Epithelial cell of prostate (primary cell): Measurements from ENCODE around the gene PBX1.

ENCODE experiments used
- DNase-seq: peaks from one replicate; pipeline ENCODE4 v3.0.0-alpha.2; 2011; ENCODE audit warnings: low read depth, low spot score
- H3K27ac ChIP-seq: fragments of 450-650 bp; 2 replicates; pipeline ENCODE4 v1.5.1; 2017; ENCODE audit warnings: mild to moderate bottlenecking

The PBX1 gene

DNA sequence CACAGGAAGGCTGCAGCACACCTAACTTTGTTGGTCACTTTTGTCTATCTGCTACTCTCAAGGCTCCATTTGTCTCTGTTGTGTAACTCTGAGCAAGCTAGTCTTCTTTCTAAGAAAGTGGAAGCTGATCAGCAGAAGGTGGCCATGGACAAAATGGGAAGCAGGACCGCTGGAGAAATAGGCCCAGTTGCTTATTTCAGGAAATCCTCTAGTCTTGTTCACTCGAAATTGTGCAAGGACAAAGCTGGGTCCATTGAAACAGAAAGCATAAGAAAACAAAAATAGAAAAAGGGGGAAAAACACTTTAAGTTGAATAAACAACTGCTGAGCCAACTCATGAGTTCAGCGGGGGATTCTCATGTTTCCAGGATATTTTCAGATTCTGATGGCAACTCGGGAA lies 150.1 kb downstream of the PBX1 start:
- peak overlapping the region; percentile 88 for H3K27ac ChIP-seq
- no peak for DNase-seq

DNA sequence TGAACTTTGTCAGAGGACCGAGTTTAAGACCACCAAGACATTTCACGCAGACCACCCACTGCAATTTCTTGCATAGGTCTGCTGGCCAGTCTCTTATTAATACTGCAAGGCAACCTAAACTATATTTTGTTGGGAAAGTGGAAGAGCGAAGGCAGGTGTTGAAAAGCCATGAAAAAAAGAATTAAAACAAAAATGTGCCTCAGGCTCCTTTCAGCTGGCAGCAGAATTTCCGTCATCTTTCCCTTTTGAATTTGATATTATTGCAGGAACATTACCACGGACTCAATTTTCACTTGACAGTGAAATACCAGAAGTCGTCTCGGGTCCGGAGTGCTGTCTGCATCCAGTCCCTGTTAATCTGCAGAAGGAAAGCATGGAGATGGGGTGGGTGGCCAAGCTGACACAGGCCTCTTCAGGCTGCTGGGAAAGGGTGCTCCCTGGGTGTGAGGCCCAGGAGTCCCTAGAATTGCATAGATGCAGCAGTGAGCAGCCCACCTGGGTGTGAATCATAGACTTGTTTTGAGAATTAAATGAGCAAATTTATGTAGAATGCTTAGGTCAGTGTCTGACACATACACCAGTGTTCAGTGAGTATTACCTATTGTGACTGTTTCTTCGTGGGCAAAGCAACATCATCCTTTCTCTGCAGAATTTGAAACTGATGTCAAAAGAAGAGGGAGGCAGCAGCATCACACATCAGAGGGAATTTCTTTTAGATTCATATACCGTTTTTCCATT lies 150.7 kb downstream of the PBX1 start:
- DNase-seq, result no peak
- H3K27ac ChIP-seq, result peak overlapping the region; percentile 88

DNA sequence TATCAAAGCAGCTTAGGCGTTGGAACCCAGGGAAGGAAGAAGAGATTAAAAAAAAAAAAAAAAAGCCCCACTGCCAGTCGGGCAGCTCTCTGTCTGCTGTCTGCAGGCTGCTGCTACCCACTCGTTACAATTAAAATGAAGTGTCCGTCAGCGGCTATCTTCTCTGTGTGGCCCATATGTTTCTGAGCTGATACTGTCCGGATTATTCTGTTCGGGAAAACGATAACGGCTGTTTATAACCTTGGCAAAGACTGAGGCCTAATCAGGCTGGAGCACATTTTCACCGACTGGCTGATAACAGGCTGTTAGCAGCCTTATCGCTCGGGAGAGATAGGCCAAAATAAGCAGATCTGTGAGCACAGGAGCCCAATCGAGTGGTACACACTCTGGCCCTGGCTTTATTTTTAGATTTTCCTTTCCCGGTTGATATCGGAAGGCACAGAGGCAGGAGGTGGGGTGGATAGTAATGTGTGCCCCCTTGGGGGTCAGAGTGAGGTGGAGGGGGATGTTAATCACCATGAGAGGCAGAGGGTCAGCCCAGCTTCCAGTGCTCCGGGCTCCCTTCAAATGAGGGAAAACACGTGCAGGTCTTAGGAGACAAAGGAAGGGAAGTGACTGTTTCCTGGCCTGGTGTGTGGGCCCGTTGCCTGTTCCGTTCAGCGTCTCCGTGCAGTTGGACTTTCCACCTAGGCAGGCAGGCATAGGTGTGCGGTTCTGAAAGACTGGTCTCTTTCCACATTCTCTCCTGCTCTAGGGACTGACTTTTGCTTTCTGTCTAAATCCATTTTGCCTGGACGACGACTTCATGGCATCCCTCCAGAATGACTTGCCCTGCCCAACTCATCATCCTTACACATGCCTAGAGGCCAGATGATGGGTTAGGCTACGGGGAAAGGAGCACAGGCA lies 153.4 kb downstream of the PBX1 start:
- no peak overlapping the region for H3K27ac ChIP-seq
- no peak for DNase-seq

DNA sequence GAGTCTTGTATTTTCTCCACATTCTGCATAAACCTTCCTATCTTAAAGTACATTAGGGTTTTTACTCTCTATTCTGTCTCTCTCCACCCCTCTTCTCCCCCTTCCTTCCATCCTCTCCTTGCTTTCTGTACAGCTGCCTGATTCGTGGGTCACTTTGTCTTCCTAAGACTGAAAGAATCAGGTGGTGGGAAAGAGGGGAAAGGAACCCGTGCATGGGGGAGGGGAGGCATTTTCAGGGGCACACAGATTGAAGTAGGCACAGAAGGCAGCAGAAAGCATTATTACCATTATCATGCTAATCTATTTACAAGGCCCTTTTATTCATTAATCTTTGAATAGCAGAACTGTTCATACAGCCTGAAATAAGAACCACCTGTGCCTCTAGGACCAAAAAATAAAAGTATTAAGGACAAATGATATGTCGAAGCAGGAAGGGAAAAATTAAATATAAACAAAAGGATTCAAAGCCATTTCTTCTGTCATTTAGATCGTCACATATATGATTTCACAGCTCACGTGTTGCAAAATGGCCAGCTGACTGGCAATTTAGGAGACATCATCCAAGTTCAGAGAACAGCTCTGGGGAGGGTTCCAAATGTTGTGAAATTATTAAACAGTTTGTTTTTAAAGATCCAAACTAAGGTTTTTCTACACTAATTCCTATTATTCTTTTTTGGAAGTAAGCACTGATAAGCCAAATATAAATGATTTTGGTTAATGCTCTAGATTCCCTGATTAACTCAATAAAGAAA lies 154.6 kb downstream of the PBX1 start:
- no peak for DNase-seq

DNA sequence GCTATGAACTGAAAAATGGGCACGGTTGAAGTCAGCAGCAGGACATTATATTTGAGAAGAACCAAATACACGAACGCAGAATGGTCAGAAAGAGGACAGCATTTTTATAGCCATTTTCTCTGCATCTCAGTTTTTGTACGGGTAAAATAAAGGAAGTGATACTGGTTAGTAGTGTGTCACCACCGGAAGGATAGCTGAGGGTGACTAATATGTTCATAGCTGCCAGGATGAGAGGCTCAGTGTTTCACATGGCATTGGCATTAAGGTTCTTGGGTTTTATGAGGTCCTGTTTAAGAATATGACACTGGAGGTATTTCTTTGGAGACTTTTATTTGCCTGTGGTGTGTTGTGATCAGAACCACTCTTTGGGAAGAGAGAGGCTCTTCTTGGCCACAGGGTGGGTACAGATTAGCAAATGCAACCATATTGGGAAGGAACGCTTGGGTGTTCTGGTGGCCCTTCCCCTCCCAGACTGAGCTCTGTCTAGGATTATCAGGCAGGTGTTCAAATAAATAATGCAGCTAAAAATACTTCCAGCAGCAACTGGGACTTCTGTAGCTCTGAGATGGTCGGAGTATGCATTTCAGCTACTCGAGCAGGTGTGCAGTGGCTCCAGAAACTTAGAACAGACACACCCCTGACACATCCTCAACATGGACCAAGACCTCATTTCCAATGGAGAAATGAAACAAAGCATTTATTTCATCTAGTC lies 158.2 kb downstream of the PBX1 start:
- H3K27ac ChIP-seq, result peak overlapping the region; percentile 60
- no peak for DNase-seq

More for the DNA sequence above, 154.6 kb downstream of the PBX1 start:
- no peak overlapping the region for H3K27ac ChIP-seq

DNA sequence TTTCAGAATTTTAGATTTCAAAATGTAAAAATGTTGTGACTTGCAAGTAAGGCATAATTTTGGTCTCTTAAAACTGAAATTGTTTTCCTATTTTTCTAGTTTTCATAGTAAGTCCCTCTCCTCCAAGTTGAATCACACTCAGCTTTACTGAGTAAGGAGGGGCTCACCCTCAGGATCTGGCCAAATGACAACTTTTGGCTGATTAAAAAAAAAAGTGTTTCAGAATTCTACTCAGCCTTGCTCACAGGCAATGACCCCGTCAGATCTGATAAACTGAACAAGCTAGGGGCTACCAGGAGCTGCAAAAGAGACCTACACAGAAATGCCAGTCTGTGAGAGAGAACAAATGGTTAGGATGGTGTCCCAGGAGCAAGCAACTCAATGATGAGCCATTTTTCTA lies 159.8 kb downstream of the PBX1 start:
- DNase-seq, result no peak

DNA sequence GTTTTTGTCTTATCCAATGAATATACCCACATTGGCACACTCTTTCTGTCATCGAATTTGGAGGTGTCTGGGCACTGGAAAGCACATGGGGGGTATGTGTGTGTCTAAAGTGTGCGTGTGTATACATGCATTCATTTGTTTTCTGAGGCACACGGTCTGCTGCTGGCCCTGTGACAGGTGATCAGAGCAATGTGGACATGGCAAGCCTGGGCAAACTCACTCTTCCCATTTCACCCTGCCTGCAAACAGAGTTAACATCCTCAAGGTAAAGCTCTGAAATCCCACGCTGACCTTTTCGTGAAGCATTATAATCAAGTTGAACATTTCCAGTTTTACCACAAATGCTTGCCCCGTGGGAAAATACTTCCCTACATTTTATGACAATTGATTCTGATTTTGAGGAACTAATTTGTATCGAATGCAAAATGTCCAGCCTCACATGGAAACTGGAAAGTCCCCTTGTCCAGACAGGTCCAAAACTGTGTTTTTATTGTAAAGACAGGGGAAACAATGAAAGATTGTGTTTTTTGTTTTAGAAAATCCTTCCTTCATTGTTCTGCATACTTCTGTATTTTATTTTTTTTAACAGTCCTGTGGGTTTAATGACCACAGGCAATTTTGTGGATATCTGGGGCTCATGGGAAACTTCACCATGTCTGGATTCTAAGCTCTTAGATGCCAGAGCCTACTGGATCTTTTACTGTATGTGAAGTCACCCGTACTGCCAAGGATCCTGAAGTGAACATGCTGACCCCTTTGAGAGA lies 160.9 kb downstream of the PBX1 start:
- no peak for DNase-seq
- peak overlapping the region; percentile 38 for H3K27ac ChIP-seq

More for the DNA sequence above, 159.8 kb downstream of the PBX1 start:
- H3K27ac ChIP-seq, result peak overlapping the region; percentile 38

DNA sequence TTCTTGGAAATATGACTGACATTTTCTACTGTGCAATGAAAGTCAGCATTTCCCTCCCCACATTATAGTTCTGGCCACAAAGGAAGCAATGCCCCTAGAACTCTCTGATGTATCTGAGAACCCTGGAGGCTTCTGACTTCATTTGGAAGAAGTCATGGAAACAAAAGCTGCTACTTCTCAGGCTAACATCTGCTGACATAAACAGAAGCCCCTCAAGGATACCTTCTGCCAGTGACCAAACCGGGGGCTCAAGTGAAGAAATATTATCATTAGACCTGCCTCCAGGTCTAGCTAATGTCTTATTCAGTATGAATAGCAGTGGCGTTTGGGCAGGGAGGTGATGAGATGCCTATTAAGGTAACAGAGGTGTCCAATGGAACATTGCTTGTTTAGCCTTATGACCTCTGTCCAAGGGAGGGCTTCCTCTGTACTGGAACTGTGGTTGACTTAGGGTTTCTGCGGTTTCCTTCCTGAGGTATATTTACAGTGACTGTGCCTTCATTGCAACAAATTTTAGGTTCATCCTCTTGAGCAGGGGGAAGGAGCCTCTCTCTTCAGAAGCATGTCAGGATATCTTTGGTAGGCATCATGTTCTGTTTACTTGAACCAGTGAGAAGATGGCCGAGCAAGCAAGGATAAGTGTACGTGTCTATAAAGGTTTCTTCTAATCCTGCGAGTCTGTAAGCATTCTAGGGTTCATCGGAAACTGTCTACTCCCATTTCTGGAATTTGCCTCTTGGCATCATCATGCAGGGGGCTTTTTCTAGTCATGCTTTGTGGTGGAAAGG lies 161.7 kb downstream of the PBX1 start:
- no peak for DNase-seq
- H3K27ac ChIP-seq, result peak overlapping the region; percentile 38

DNA sequence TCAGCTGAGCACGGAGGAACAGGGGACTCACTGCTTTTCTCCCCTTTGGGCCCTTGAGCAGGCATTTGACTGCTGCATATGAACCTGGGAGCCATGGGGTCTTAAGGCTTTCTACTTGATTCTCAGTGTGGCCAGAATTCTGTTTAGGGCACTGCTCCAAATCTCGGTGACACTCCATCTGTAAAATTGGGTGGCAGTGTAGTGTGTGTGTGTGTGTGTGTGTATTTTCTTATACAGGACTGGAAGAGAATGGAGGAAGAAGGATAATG lies 162.2 kb downstream of the PBX1 start:
- H3K27ac ChIP-seq, result no peak overlapping the region
- DNase-seq, result no peak

DNA sequence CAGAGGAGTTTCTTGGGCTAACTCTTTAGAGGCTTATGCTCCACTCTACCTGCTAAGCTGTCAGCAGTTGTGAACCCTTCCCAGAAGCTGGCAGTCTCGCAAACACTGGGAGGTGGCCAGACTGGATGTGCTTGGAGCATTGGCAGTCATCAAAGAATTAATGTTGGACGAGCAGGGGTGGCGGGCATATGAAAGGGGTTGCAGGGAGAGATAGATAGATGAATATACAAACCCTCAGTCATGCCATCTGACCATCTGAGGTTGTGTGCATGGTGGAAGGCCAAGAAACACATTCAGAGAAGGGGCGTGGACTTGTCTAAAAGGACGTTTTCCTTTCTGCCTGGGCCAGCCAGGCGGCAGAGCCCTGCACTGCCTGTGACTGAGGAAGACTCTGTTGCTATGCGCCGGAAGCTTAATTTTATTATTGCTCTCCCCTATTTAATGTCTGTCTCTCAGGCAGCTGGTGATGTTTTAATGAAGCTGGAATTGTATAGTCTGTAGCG lies 164.4 kb downstream of the PBX1 start:
- H3K27ac ChIP-seq, result no peak overlapping the region
- no peak for DNase-seq

DNA sequence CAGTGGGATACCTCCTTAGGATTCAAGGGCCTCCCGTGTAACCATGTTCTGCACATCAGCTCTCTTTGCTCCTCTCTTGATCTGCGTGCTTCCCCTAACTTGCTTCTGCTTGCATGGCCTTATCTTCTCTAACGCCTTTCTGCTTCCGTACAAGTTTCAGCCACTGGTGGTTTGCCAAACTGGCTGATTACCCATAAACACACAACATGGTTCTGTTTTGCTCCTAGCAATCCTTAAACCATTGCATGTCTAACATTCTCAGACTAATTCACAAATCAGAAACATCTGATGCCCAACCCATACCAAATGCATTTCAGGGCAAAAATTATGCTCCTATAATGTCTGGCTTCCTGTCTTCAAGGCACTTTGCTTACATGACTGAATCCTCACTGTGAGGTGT lies 166.4 kb downstream of the PBX1 start:
- no peak overlapping the region for H3K27ac ChIP-seq
- DNase-seq, result no peak

DNA sequence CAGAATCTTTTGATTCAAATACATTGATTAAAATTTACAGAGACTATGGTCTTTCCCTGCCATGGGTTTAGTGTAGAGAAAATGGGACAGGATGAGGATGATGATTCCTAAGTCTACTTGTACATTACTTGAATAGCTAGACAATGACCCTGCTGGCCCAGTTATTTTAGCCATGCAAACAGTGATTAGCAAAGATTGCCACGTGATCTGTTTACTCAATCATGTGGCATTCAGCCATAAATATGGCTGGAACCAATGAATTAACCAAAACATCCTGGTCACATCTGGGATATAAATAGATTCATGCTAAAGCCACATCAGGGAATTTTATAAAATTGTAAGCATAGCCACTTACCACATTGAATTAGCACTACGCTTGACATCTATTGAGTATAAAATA lies 167.3 kb downstream of the PBX1 start:
- DNase-seq, result no peak
- no peak overlapping the region for H3K27ac ChIP-seq

DNA sequence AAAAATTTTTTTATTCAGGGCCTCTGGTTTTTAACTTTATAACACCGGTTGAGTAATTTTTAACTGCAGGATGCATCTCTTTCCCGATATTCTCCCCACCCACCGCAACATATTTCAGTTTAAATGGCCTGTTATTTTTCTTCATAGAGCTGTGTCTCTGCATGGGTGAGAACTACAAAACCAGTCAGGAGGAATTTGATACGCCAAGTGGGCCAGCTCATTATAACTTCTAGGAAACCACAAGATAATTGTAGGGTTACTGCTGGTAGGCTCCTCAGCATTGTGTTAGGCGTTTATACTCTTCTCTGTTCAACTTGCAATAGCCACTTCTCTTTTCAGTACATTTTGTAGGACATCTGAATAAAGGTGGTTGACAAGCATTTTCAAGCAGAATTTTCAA lies 169.7 kb downstream of the PBX1 start:
- DNase-seq, result no peak

DNA sequence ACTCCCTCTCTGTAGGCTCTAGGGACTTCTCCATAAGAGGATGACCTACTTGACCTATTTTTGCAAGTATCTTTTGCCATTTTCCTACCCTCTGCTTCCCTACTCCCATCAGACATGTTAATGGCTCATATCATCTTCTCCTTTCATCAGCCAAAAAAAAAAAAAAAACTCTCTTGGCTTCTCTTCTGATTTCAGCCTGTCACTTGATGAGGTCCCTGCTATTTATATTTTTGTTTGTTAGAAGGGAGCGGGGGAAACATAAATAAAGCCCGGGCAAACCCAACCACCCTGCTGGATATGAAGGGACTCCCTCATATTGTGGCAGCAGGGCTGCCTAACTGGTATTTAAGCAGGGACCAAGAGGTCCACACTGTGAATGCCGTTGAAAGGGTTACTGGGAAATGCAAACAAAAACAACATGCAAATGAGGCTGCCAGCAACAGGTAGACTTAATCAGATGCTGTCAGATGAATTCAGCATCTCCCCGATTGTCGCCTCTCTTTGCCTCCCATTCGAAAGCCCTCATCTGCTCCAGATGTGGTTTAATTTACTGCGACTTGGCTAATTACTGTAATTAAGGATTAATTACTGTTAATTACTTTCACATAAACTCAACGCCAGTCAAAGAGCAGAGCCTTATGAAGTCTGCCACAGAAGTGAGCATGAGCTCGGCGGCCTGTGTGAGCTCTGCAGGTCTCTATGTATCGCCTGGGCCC lies 172.3 kb downstream of the PBX1 start:
- H3K27ac ChIP-seq, result no peak overlapping the region
- DNase-seq, result no peak

More for the DNA sequence above, 169.7 kb downstream of the PBX1 start:
- H3K27ac ChIP-seq, result no peak overlapping the region

DNA sequence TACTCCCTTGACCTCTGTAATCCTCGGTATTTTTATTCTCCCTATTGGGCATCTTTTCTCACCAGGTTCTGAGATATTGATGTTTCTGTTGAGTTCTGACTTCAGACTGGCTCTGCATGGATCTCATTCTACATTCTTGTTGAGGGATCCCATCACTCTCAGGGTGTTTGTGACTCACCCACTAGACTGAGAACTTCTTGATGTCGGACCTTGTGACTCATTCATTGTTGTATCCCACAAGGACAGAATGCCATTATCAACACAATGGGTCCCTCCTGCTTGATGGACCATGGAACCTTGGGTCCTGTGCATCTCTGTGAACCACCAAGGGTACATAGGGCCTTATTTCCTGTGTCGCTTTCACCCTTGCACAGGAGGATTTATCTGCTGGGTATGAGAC lies 174.1 kb downstream of the PBX1 start:
- DNase-seq, result peak; percentile 27

DNA sequence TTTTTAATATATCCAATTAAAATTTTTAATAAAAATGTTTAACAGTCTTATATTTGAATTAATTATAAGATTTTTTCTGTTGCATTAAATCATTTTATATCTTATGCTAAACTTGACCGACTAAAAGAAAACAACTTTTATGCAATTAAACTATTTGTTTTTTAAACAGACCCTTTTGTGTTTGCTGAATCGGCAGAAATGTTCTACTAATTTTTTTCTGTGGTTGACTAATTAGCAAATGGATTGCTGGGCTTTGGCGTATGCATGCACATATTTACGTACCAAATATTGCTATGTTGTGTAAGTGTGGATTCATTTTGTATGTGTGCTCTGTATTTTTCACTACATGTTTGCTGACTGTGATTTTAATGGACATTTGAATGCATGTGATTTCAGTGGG lies 174.8 kb downstream of the PBX1 start:
- no peak overlapping the region for H3K27ac ChIP-seq
- DNase-seq, result no peak

More for the DNA sequence above, 174.1 kb downstream of the PBX1 start:
- no peak overlapping the region for H3K27ac ChIP-seq

DNA sequence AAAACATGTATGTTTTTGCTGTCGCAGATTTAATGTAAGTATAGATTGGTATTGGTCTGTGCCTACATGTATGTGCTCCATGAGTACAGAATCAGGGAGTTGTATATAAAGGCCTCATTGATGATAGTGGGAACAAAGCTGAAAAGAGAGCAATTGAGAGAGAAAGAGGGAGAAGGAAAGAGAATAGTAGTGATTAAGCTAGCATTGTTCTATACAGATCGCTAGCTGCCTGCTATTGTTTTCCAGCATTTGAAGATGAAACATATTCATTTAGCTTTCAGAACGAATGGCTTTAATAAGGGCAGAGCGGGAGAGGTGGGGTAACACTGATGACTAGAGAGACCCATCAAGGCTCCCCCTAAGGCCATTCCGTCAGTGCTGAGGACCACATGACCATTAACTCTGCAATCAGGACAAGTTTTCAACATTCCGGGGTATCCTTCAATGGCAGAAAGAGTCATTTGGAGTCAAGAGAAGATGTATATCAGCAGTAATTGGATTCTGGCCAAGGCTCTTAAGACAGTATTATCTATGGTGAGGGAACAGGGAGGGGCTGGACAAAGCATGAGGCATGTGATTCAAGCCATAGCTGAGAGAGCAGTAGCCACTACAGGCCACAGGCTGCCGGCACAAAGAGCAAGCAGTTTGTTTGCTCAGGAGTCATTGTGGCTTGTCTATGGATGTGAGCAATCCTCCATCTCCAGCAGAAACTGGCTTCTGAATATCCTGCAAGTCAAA lies 176.5 kb downstream of the PBX1 start:
- H3K27ac ChIP-seq, result peak overlapping the region; percentile 33
- DNase-seq, result peak; percentile 67
